Measurements from ENCODE around the gene ANO3.

- TF ChIP-seq CTCF (IDR thresholded peaks at IDR 0.05; ENCODE audit: low read depth, low read length, poor library complexity, severe bottlenecking) (no peak), EZH2phosphoT487 (IDR thresholded peaks at IDR 0.05; ENCODE audit: borderline replicate concordance, low read length) (no peak)
Measured at GRCh38 chr11:26470992-26471391, 139.1 kb downstream of the ANO3 start.
